HG02588 (cell line): Measurements from ENCODE around the gene C2orf66.

Experiments used
- ATAC-seq: cut with Tn5 transposase; IDR thresholded peaks from one replicate; pipeline ENCODE4 v1.9.1; 2021; ENCODE audit warnings: mild to moderate bottlenecking, moderate library complexity; ENCODE audit not compliant: unreplicated experiment

Gene C2orf66

GRCh38 chr2:196767101-196767500, 42.1 kb downstream of the C2orf66 start:
- ATAC-seq = no peak

- ATAC-seq = no peak
Observed at GRCh38 chr2:196759378-196759706, 49.8 kb downstream of the C2orf66 start.

GRCh38 chr2:196758474-196759377, 50.4 kb downstream of the C2orf66 start:
- ATAC-seq = no peak
